Natural killer cell (primary cell): ENCODE data around the gene DGKZ. TPM values are rescaled to one million over a fixed set of nuclear protein-coding genes. Genes with fewer than 3 reads are reported as not detected.

Source experiments
- ATAC-seq, 3 donors: fragments of 150-1000 bp in 2 of 3; fragments of 200-7000 bp in 1 of 3; cut with Tn5 transposase; 1 replicate in 1 of 3; 2 replicates in 2 of 3; pipeline ENCODE4 v1.10.0; 2021; ENCODE audit warnings: mild to moderate bottlenecking in 2 of 3, moderate library complexity in 2 of 3
- DNase-seq, 2 donors: peaks; one replicate each; pipeline versions ENCODE4 v3.0.0 to v3.0.0-alpha.2; 2013 to 2021; ENCODE audit warnings: mixed read lengths in 1 of 2
- H3K27ac ChIP-seq: one replicate; pipeline ENCODE4 v1.5.1; 2013; ENCODE audit warnings: mild to moderate bottlenecking, low read length
- H3K27me3 ChIP-seq: one replicate; pipeline ENCODE4 v1.6.1; 2013; ENCODE audit warnings: low read length; ENCODE audit not compliant: control insufficient read depth, insufficient read depth
- H3K36me3 ChIP-seq: one replicate; pipeline ENCODE4 v1.6.1; 2013; ENCODE audit warnings: low read length; ENCODE audit not compliant: control insufficient read depth, insufficient read depth
- H3K4me1 ChIP-seq: one replicate; pipeline ENCODE4 v1.6.1; 2013; ENCODE audit warnings: low read length; ENCODE audit not compliant: control insufficient read depth, insufficient read depth
- H3K4me3 ChIP-seq: one replicate; pipeline ENCODE4 v1.5.1; 2013; ENCODE audit warnings: low read length
- H3K9me3 ChIP-seq: one replicate; pipeline ENCODE4 v1.6.1; 2013; ENCODE audit warnings: low read length; ENCODE audit not compliant: control insufficient read depth, insufficient read depth
- H3K27ac Mint-ChIP-seq, 2 donors: one replicate each; pipeline ENCODE4 v1.8.0; 2022; ENCODE audit warnings: mild to moderate bottlenecking in 2 of 2, mixed read lengths in 2 of 2, moderate library complexity in 1 of 2
- H3K27me3 Mint-ChIP-seq, 2 donors: one replicate each; pipeline ENCODE4 v1.8.0; 2022; ENCODE audit warnings: low read depth in 2 of 2, mixed read lengths in 2 of 2
- H3K36me3 Mint-ChIP-seq: one replicate; pipeline ENCODE4 v1.8.0; 2022; ENCODE audit warnings: mixed read lengths
- H3K4me1 Mint-ChIP-seq, 2 donors: one replicate each; pipeline ENCODE4 v1.8.0; 2022; ENCODE audit warnings: mixed read lengths in 2 of 2
- H3K4me3 Mint-ChIP-seq: one replicate; pipeline ENCODE4 v1.8.0; 2022; ENCODE audit warnings: mild to moderate bottlenecking, moderate library complexity, mixed read lengths
- H3K9me3 Mint-ChIP-seq, 2 donors: one replicate each; pipeline ENCODE4 v1.8.0; 2022; ENCODE audit warnings: mixed read lengths in 2 of 2
- CTCF ChIP-seq: fragments of 200-600 bp; IDR thresholded peaks from one replicate; pipeline ENCODE4 v1.8.0; 2022; ENCODE audit warnings: antibody characterized with exemption
- WGBS: methylation state at CpG from one replicate; pipeline ENCODE4 v1.1.7; 2013; ENCODE audit warnings: missing lambda C conversion rate; ENCODE audit not compliant: insufficient coverage; 5-methylcytosine and 5-hydroxymethylcytosine counted together
- intact Hi-C: fragments of 100-400 bp; cut with micrococcal nuclease; formaldehyde crosslinking; loops from one replicate; pipeline ENCODE4 v1.14.2; 2022
- total RNA-seq, 4 donors: library from RNA; stranded (reverse); fragments of 120-200 nt in 1 of 4; gene quantifications; one replicate each; pipeline versions ENCODE4 v1.2.3 to v1.2.4, GENCODE V29; 2013 to 2022

The DGKZ gene
- total RNA-seq, 3 donors from 2014 or later (not counting 1 experiment from before 2014, with no cell fraction given) = 307 to 377 (median 350) TPM

- 88% methylated on average over 9 of the region's 9 CpGs for WGBS
- no peak overlapping the region for H3K4me3 ChIP-seq
- peak in 1 of 2 donors; percentile 46 for DNase-seq
- Mint-ChIP-seq H3K4me3 (no peak overlapping the region), H3K27ac (no peak overlapping the region), H3K4me1 (no peaks in the 10 kb centered on the region), H3K9me3 (no peaks in the 10 kb centered on the region), H3K27me3 (no peaks in the 10 kb centered on the region), H3K36me3 (peaks cover 16% of the 10 kb centered on the region)
- no peak for ATAC-seq
- intact Hi-C loops = no loop called here
- no peaks in the 10 kb centered on the region for H3K27me3 ChIP-seq
- peaks cover 49% of the 10 kb centered on the region for H3K36me3 ChIP-seq
- H3K9me3 ChIP-seq = no peaks in the 10 kb centered on the region
- TF ChIP-seq CTCF = no peak
- no peaks in the 10 kb centered on the region for H3K4me1 ChIP-seq
- H3K27ac ChIP-seq = no peak overlapping the region
Observed at GRCh38 chr11:46413760-46414465, 66.7 kb downstream of the DGKZ start.

- Mint-ChIP-seq H3K4me1 (no peaks in the 10 kb centered on the region), H3K4me3 (no peak overlapping the region), H3K27ac (no peak overlapping the region), H3K9me3 (no peaks in the 10 kb centered on the region), H3K27me3 (no peaks in the 10 kb centered on the region), H3K36me3 (peaks cover 16% of the 10 kb centered on the region)
- H3K27ac ChIP-seq = no peak overlapping the region
- no peaks in the 10 kb centered on the region for H3K9me3 ChIP-seq
- peak in 1 of 2 donors; percentile 52 for DNase-seq
- no peak for ATAC-seq
- TF ChIP-seq CTCF = no peak
- WGBS = 96% methylated on average over 5 of the region's 5 CpGs
- intact Hi-C loops = no loop called here
- no peak overlapping the region for H3K4me3 ChIP-seq
- H3K4me1 ChIP-seq = no peaks in the 10 kb centered on the region
- no peaks in the 10 kb centered on the region for H3K27me3 ChIP-seq
- peaks cover 47% of the 10 kb centered on the region for H3K36me3 ChIP-seq
Observed at GRCh38 chr11:46414466-46414796, 67.2 kb downstream of the DGKZ start.

GRCh38 chr11:46414879-46415278 is 67.6 kb downstream of the DGKZ start:
- 67% methylated on average over 3 of the region's 3 CpGs for WGBS
- intact Hi-C loops = no loop called here
- Mint-ChIP-seq H3K4me3 (no peak overlapping the region), H3K27me3 (no peaks in the 10 kb centered on the region), H3K4me1 (no peaks in the 10 kb centered on the region), H3K27ac (peak overlapping the region in 1 of 2 donors; percentile 63), H3K36me3 (peaks cover 16% of the 10 kb centered on the region), H3K9me3 (no peaks in the 10 kb centered on the region)
- H3K36me3 ChIP-seq = peaks cover 43% of the 10 kb centered on the region
- no peak overlapping the region for H3K27ac ChIP-seq
- no peaks in the 10 kb centered on the region for H3K27me3 ChIP-seq
- no peak overlapping the region for H3K4me3 ChIP-seq
- no peaks in the 10 kb centered on the region for H3K4me1 ChIP-seq
- H3K9me3 ChIP-seq = no peaks in the 10 kb centered on the region
- no peak for TF ChIP-seq CTCF
- DNase-seq (no peak), ATAC-seq (no peak)

GRCh38 chr11:46417711-46418110 is 70.4 kb downstream of the DGKZ start:
- TF ChIP-seq CTCF = no peak
- H3K27me3 Mint-ChIP-seq = no peaks in the 10 kb centered on the region
- no peak overlapping the region for H3K27ac Mint-ChIP-seq
- no peaks in the 10 kb centered on the region for H3K27me3 ChIP-seq
- no peaks in the 10 kb centered on the region for H3K9me3 ChIP-seq
- no peaks in the 10 kb centered on the region for H3K9me3 Mint-ChIP-seq
- H3K36me3 Mint-ChIP-seq = peaks cover 23% of the 10 kb centered on the region
- no peak overlapping the region for H3K27ac ChIP-seq
- intact Hi-C loops = no loop called here
- no peak overlapping the region for H3K4me3 Mint-ChIP-seq
- H3K4me1 ChIP-seq = no peaks in the 10 kb centered on the region
- no peak for DNase-seq
- peaks cover 47% of the 10 kb centered on the region for H3K36me3 ChIP-seq
- H3K4me1 Mint-ChIP-seq = peaks cover 0 to 5% of the 10 kb centered on the region in 2 donors
- no peak overlapping the region for H3K4me3 ChIP-seq
- 98% methylated on average over 7 of the region's 7 CpGs for WGBS
- no peak for ATAC-seq
